CD4-positive, alpha-beta T cell (primary cell): Measurements from ENCODE around the gene PODXL. TPM values are rescaled to one million over a fixed set of nuclear protein-coding genes. Genes with fewer than 3 reads are reported as not detected.
"Not testable (repeated sequence)": the region's sequence is repeated elsewhere in the genome, so short reads cannot be mapped to it uniquely, and the experiment has no call there.

Experiments
- ATAC-seq: fragments of 200-7000 bp; cut with Tn5 transposase; one replicate; pipeline ENCODE4 v1.10.0; 2022; ENCODE audit warnings: mild to moderate bottlenecking; ENCODE audit not compliant: poor library complexity
- CTCF ChIA-PET: fragments of 350-600 bp; sonication (Branson Sonifier 250); formaldehyde crosslinking; loops from one replicate; lab custom pipeline; 2021; ENCODE audit warnings: antibody characterized with exemption, inconsistent platforms; lab: Charles Lee
- POLR2A ChIA-PET: fragments of 350-600 bp; sonication (Branson Sonifier 250); formaldehyde crosslinking; loops from one replicate; lab custom pipeline; 2021; ENCODE audit warnings: antibody characterized with exemption, inconsistent platforms; lab: Charles Lee
- DNase-seq, 14 experiments: peaks; one replicate each; pipeline ENCODE4 v3.0.0-alpha.2; 2013 to 2020; ENCODE audit warnings: mixed read lengths in 2 of 14
- H3K27ac ChIP-seq, 2 donors: one replicate each; pipeline versions ENCODE4 v1.5.1 to v1.7.0; 2013; ENCODE audit warnings: low read length in 2 of 2, low read depth in 1 of 2, mild to moderate bottlenecking in 1 of 2
- H3K27me3 ChIP-seq, 2 experiments: 1 replicate in 1 of 2; 2 replicates in 1 of 2; pipeline versions ENCODE4 v1.6.1 to v1.7.0; 2013; ENCODE audit warnings: low read length in 2 of 2, control low read depth in 1 of 2, mild to moderate bottlenecking in 1 of 2, moderate library complexity in 1 of 2; ENCODE audit not compliant: insufficient read depth in 2 of 2, control insufficient read depth in 1 of 2
- H3K36me3 ChIP-seq: one replicate; pipeline ENCODE4 v1.6.1; 2013; ENCODE audit warnings: low read length, control low read depth; ENCODE audit not compliant: insufficient read depth
- H3K4me1 ChIP-seq: one replicate; pipeline ENCODE4 v1.6.1; 2013; ENCODE audit warnings: low read length, control low read depth; ENCODE audit not compliant: insufficient read depth
- H3K4me3 ChIP-seq: one replicate; pipeline ENCODE4 v1.5.1; 2013; ENCODE audit warnings: mild to moderate bottlenecking, low read length, moderate library complexity
- H3K9me3 ChIP-seq, 2 experiments: 1 replicate in 1 of 2; 2 replicates in 1 of 2; pipeline versions ENCODE4 v1.6.1 to v1.7.0; 2013; ENCODE audit warnings: low read length in 2 of 2, mild to moderate bottlenecking in 2 of 2, control low read depth in 1 of 2, moderate library complexity in 1 of 2; ENCODE audit not compliant: control insufficient read depth in 1 of 2, insufficient read depth in 1 of 2
- H3K27ac Mint-ChIP-seq: one replicate; pipeline ENCODE4 v1.8.0; 2020; ENCODE audit warnings: mixed read lengths
- H3K27me3 Mint-ChIP-seq: one replicate; pipeline ENCODE4 v1.8.0; 2021; ENCODE audit warnings: mixed read lengths
- H3K36me3 Mint-ChIP-seq: one replicate; pipeline ENCODE4 v1.8.0; 2021; ENCODE audit warnings: low read depth, mixed read lengths
- H3K4me1 Mint-ChIP-seq: one replicate; pipeline ENCODE4 v1.8.0; 2021; ENCODE audit warnings: low read depth, mixed read lengths
- H3K4me3 Mint-ChIP-seq: one replicate; pipeline ENCODE4 v1.8.0; 2020; ENCODE audit warnings: mild to moderate bottlenecking, mixed read lengths
- H3K9me3 Mint-ChIP-seq: one replicate; pipeline ENCODE4 v1.8.0; 2020; ENCODE audit warnings: mixed read lengths
- CTCF ChIP-seq: fragments of 200-600 bp; IDR thresholded peaks from one replicate; pipeline ENCODE4 v1.8.0; 2022; ENCODE audit warnings: antibody characterized with exemption, mild to moderate bottlenecking
- intact Hi-C, 2 experiments: fragments of 100-400 bp; cut with DNase I in 1 of 2; cut with micrococcal nuclease in 1 of 2; formaldehyde crosslinking; loops; one replicate each; pipeline versions ENCODE4 v1.15.1 to v1.9.0; 2023 to 2025; cut with DNase I, micrococcal nuclease
- total RNA-seq, 174 experiments: library from RNA in 2 of 174; stranded (reverse) in 2 of 174; gene quantifications; one replicate each; pipeline ENCODE4 v1.2.3 and lab custom pipeline; 2021 to 2026

PODXL gene
- total RNA-seq, 2 experiments from 2014 or later: 0.16 to 0.47 TPM

- Histone ChIP-seq H3K36me3 (no peaks in the 10 kb centered on the region), H3K9me3 (no peaks in the 10 kb centered on the region), H3K4me1 (peaks cover 30% of the 10 kb centered on the region), H3K27me3 (no peaks in the 10 kb centered on the region), H3K4me3 (no peak overlapping the region), H3K27ac (no peak overlapping the region)
- intact Hi-C loops: no loop called here
- POLR2A ChIA-PET: no interaction called here
- Mint-ChIP-seq H3K36me3 (no peaks in the 10 kb centered on the region), H3K27ac (no peak overlapping the region), H3K4me3 (no peak overlapping the region), H3K9me3 (no peaks in the 10 kb centered on the region), H3K27me3 (peaks cover 25% of the 10 kb centered on the region), H3K4me1 (peaks cover 31% of the 10 kb centered on the region)
- no peak for TF ChIP-seq CTCF
- ATAC-seq (no peak), DNase-seq (no peak)
- CTCF ChIA-PET: no interaction called here
Observed at GRCh38 chr7:131506597-131506996, 49.8 kb downstream of the PODXL start.

GRCh38 chr7:131505636-131506557 is 50.5 kb downstream of the PODXL start:
- no peak overlapping the region for H3K27ac Mint-ChIP-seq
- intact Hi-C loops: no loop called here
- Histone ChIP-seq H3K9me3 (no peaks in the 10 kb centered on the region), H3K27ac (no peak overlapping the region), H3K4me1 (peaks cover 33% of the 10 kb centered on the region), H3K36me3 (no peaks in the 10 kb centered on the region), H3K4me3 (no peak overlapping the region), H3K27me3 (no peaks in the 10 kb centered on the region)
- DNase-seq: no peak
- peaks cover 22% of the 10 kb centered on the region for H3K27me3 Mint-ChIP-seq
- TF ChIP-seq CTCF: no peak
- ChIA-PET POLR2A (no interaction called here), CTCF (interaction anchor here (0.6 to 1.8 kb wide), 2 partner anchors 8 to 1178 kb away, joined by 5 to 6 read pairs; no protein-coding TSS in a partner anchor)
- H3K4me1 Mint-ChIP-seq: peaks cover 38% of the 10 kb centered on the region
- H3K4me3 Mint-ChIP-seq: no peak overlapping the region
- no peaks in the 10 kb centered on the region for H3K36me3 Mint-ChIP-seq
- H3K9me3 Mint-ChIP-seq: no peaks in the 10 kb centered on the region
- ATAC-seq: no peak

- H3K4me1 Mint-ChIP-seq: peaks cover 46% of the 10 kb centered on the region
Observed at GRCh38 chr7:131505037-131505620, 51.3 kb downstream of the PODXL start.

More at GRCh38 chr7:131505037-131505620, 51.3 kb downstream of the PODXL start:
- intact Hi-C loops, H3K9me3 Mint-ChIP-seq, POLR2A ChIA-PET, ATAC-seq, H3K9me3 ChIP-seq, H3K27ac Mint-ChIP-seq, H3K27ac ChIP-seq, H3K36me3 ChIP-seq, H3K36me3 Mint-ChIP-seq, DNase-seq, H3K4me3 ChIP-seq, H3K27me3 ChIP-seq, H3K4me3 Mint-ChIP-seq: not testable (repeated sequence)
- peaks cover 33% of the 10 kb centered on the region for H3K4me1 ChIP-seq
- CTCF ChIA-PET: interaction anchor here (1.8 kb wide), 1 partner anchor 9 kb away, joined by 6 read pairs; no protein-coding TSS in a partner anchor
- H3K27me3 Mint-ChIP-seq: peaks cover 20% of the 10 kb centered on the region
